HG03575 (cell line): Measurements from ENCODE around the gene RIPK4.

ENCODE experiments used
- ATAC-seq: cut with Tn5 transposase; IDR thresholded peaks from one replicate; pipeline ENCODE4 v1.9.1; 2021; ENCODE audit not compliant: unreplicated experiment, insufficient number of reproducible peaks, low FRiP score; ENCODE audit errors: extremely low read depth

RIPK4 gene

GRCh38 chr21:41744028-41744930 lies 22.6 kb downstream of the RIPK4 start:
- ATAC-seq, result no peak

GRCh38 chr21:41743321-41744027 lies 23.4 kb downstream of the RIPK4 start:
- no peak for ATAC-seq

- ATAC-seq, result no peak
Observed at GRCh38 chr21:41742073-41742875, 24.6 kb downstream of the RIPK4 start.

- no peak for ATAC-seq
Observed at GRCh38 chr21:41741253-41742072, 25.4 kb downstream of the RIPK4 start.

- no peak for ATAC-seq
Observed at GRCh38 chr21:41740604-41741252, 26.1 kb downstream of the RIPK4 start.

GRCh38 chr21:41739936-41740335 lies 26.9 kb downstream of the RIPK4 start:
- no peak for ATAC-seq

GRCh38 chr21:41739011-41739410 lies 27.8 kb downstream of the RIPK4 start:
- ATAC-seq, result no peak

- ATAC-seq, result no peak
Observed at GRCh38 chr21:41737651-41738324, 29.1 kb downstream of the RIPK4 start.

- ATAC-seq, result no peak
Observed at GRCh38 chr21:41736423-41736822, 30.4 kb downstream of the RIPK4 start.

- ATAC-seq, result no peak
Observed at GRCh38 chr21:41733951-41734689, 32.7 kb downstream of the RIPK4 start.

GRCh38 chr21:41731081-41731480 lies 35.8 kb downstream of the RIPK4 start:
- ATAC-seq, result no peak

- ATAC-seq, result no peak
Observed at GRCh38 chr21:41730367-41730765, 36.5 kb downstream of the RIPK4 start.

GRCh38 chr21:41729701-41730366 lies 37.0 kb downstream of the RIPK4 start:
- ATAC-seq, result no peak

GRCh38 chr21:41727784-41728763 lies 38.8 kb downstream of the RIPK4 start:
- ATAC-seq, result no peak

- ATAC-seq, result no peak
Observed at GRCh38 chr21:41726970-41727783, 39.7 kb downstream of the RIPK4 start.
